Fibroblast of skin of abdomen (primary cell): Measurements from ENCODE around the gene RIC3.

Experiments used
- DNase-seq: peaks from one replicate; pipeline ENCODE4 v3.0.0-alpha.2; 2013

The RIC3 gene

GRCh38 chr11:8066036-8066910 lies 102.6 kb downstream of the RIC3 start:
- no peak for DNase-seq

- DNase-seq, result no peak
Observed at GRCh38 chr11:8065031-8065430, 103.8 kb downstream of the RIC3 start.

GRCh38 chr11:8063324-8063723 lies 105.5 kb downstream of the RIC3 start:
- DNase-seq, result peak; percentile 73

GRCh38 chr11:8062781-8063257 lies 106.0 kb downstream of the RIC3 start:
- no peak for DNase-seq

GRCh38 chr11:8061555-8062428 lies 107.0 kb downstream of the RIC3 start:
- DNase-seq, result no peak

GRCh38 chr11:8060801-8061554 lies 107.8 kb downstream of the RIC3 start:
- peak; percentile 52 for DNase-seq

GRCh38 chr11:8060146-8060719 lies 108.6 kb downstream of the RIC3 start:
- DNase-seq, result no peak

- DNase-seq, result no peak
Observed at GRCh38 chr11:8059571-8060011, 109.2 kb downstream of the RIC3 start.

- DNase-seq, result no peak
Observed at GRCh38 chr11:8059030-8059429, 109.8 kb downstream of the RIC3 start.

GRCh38 chr11:8058216-8058615 lies 110.6 kb downstream of the RIC3 start:
- no peak for DNase-seq

- peak; percentile 47 for DNase-seq
Observed at GRCh38 chr11:8056810-8057463, 111.9 kb downstream of the RIC3 start.
